Tibial nerve (tissue), 4 donors: Measurements from ENCODE around the gene PRIM2.

Source experiments
- CTCF ChIP-seq, 5 experiments: fragments of 200-600 bp in 3 of 5; fragments of 450-650 bp in 2 of 5; sonication (generic) in 3 of 5; IDR thresholded peaks; one replicate each; pipeline ENCODE4 v1.5.1; 2016 to 2019; ENCODE audit warnings: antibody characterized with exemption in 5 of 5, mild to moderate bottlenecking in 3 of 5, moderate library complexity in 2 of 5
- EP300 ChIP-seq, 2 donors: sonication (generic); formaldehyde crosslinking; IDR thresholded peaks; one replicate each; pipeline ENCODE4 v1.6.1; 2017; ENCODE audit warnings: antibody characterized with exemption in 2 of 2, mild to moderate bottlenecking in 1 of 2
- POLR2A ChIP-seq, 2 donors: fragments of 450-650 bp; IDR thresholded peaks; one replicate each; pipeline ENCODE4 v1.6.1; 2017; ENCODE audit warnings: antibody characterized with exemption in 2 of 2, mild to moderate bottlenecking in 2 of 2, moderate library complexity in 2 of 2

- TF ChIP-seq POLR2A (IDR thresholded peaks at IDR 0.05) (no peak), CTCF (IDR thresholded peaks at IDR 0.05) (no peak), EP300 (IDR thresholded peaks at IDR 0.05) (no peak)
These were observed 2.3 kb upstream of the PRIM2 start for GRCh38 chr6:57315111-57315510.
